ENCODE measurements around the gene BROX. TPM values are rescaled to one million over a fixed set of nuclear protein-coding genes. Genes with fewer than 3 reads are reported as not detected.

BROX gene
- total and polyA plus RNA-seq, 10 of the 15 experiments (the other 5 are each of a cell fraction or from before 2014, with no cell fraction given): 5.8 to 42.0 (median 16.8) TPM

- FAIRE-seq (peak; percentile 89), ATAC-seq (peak; percentile 86), DNase-seq (ENCODE audit: low read depth, low spot score) (peak; percentile 88)
- Histone ChIP-seq H3K27me3 (replicated peaks in 1 of 2; ENCODE audit: control insufficient read depth in 2 of 2, insufficient read depth in 2 of 2, low read length in 1 of 2) (no peaks in the 10 kb centered on the region), H3K9me3 (replicated peaks; ENCODE audit: control insufficient read depth, insufficient read depth, low read length) (no peaks in the 10 kb centered on the region), H3K27ac (ENCODE audit: control insufficient read depth, insufficient read depth) (peak overlapping the region; percentile 98), H3K9ac (ENCODE audit: control insufficient read depth, insufficient read depth, low read length) (peak overlapping the region; percentile 96), H3K36me3 (ENCODE audit: control insufficient read depth in 2 of 2, insufficient read depth in 2 of 2, low read length in 1 of 2) (peaks cover 0 to 4% of the 10 kb centered on the region in 2 experiments; a peak in 2 of 4 replicates), H4K20me1 (ENCODE audit: control insufficient read depth, insufficient read depth) (no peaks in the 10 kb centered on the region), H3K79me2 (ENCODE audit: control insufficient read depth, insufficient read depth, low read length) (peaks cover 27% of the 10 kb centered on the region), H3K4me2 (ENCODE audit: control insufficient read depth, insufficient read depth) (peak overlapping the region; percentile 86), H3K4me3 (peak overlapping the region; percentile 81), H2AFZ (ENCODE audit: control insufficient read depth, low read depth, low read length) (peak overlapping the region; percentile 99), H3K4me1 (ENCODE audit: control insufficient read depth, insufficient read depth, low read length) (no peaks in the 10 kb centered on the region)
- in situ Hi-C loops (cut with MboI) (loop anchor here (5.0 to 10.0 kb wide), 2 partner anchors 51 to 249 kb away; no protein-coding TSS in a partner anchor), intact Hi-C loops (cut with micrococcal nuclease; ENCODE audit: unreplicated experiment) (loop anchor here (2.0 to 10.0 kb wide), 5 partner anchors 19 to 246 kb away; partner anchors contain the start of gene TAF1A)
- POLR2A ChIA-PET: interaction anchor here (0.7 to 1.8 kb wide), 9 partner anchors 11 to 124 kb away, joined by 3 to 19 read pairs (median 4); partner anchors contain the start of gene TAF1A
- CTCF ChIA-PET: interaction anchor here (1.1 to 2.4 kb wide), 8 partner anchors 15 to 377 kb away, joined by 3 to 10 read pairs (median 5); no protein-coding TSS in a partner anchor
- RAD21 ChIA-PET (ENCODE audit: unreplicated experiment): interaction anchor here (1.1 to 1.8 kb wide), 7 partner anchors 10 to 248 kb away, joined by 3 to 12 read pairs (median 5); partner anchors contain the start of gene FAM177B
- TSS peak; percentile 75 for BruUV-seq (replicated peaks)
- SMC1A ChIA-PET (ENCODE audit: uncharacterized antibody, unreplicated experiment): interaction anchor here (0.5 to 2.3 kb wide), 9 partner anchors 8 to 133 kb away, joined by 3 to 14 read pairs (median 3); no protein-coding TSS in a partner anchor
- WGBS (ENCODE audit: insufficient coverage, insufficient replicate concordance, low lambda C conversion rate, missing lambda C conversion rate): 1% methylated on average over 39 of the region's 39 CpGs
- TF ChIP-seq SIX5 (IDR thresholded peaks at IDR 0.05; ENCODE audit: low read depth, low read length, severe bottlenecking) (peak; percentile 38), MAX (IDR thresholded peaks at IDR 0.05; ENCODE audit: low read depth, low read length) (peak; percentile 59; the same call in 1 of the 2 replicates), SUZ12 (IDR thresholded peaks at IDR 0.05; ENCODE audit: unreplicated experiment) (no peak), NR2C1 (IDR thresholded peaks at IDR 0.05) (no peak), ZNF274 (IDR thresholded peaks at IDR 0.05; ENCODE audit: insufficient read depth, insufficient read length) (no peak), RBBP5 (conservative IDR thresholded peaks at IDR 0.05) (no peak), KLF5 (IDR thresholded peaks at IDR 0.05; ENCODE audit: partially characterized antibody) (peak; percentile 77), RB1 (IDR thresholded peaks at IDR 0.05; ENCODE audit: borderline replicate concordance) (no peak), ATF3 (IDR thresholded peaks at IDR 0.05; ENCODE audit: borderline replicate concordance, extremely low read depth, low read depth, low read length) (no peak), HCFC1 (IDR thresholded peaks at IDR 0.05; ENCODE audit: low read length) (peak; percentile 71), POLR2AphosphoS2 (IDR thresholded peaks at IDR 0.05; ENCODE audit: low read depth, low read length) (peak; percentile 75), SMC3 (IDR thresholded peaks at IDR 0.05; ENCODE audit: borderline replicate concordance, low read length) (no peak; the same call in 1 of the 2 replicates), ESRRA (IDR thresholded peaks at IDR 0.05; ENCODE audit: low read length) (no peak), ATF2 (IDR thresholded peaks at IDR 0.05; ENCODE audit: low read length) (no peak), IKZF1 (conservative IDR thresholded peaks at IDR 0.05) (peak; percentile 58; the same call in 1 of the 2 replicates), IRF5 (IDR thresholded peaks at IDR 0.05; ENCODE audit: borderline replicate concordance) (no peak), ZZZ3 (IDR thresholded peaks at IDR 0.05; ENCODE audit: control insufficient read depth, insufficient read length, low read depth) (no peak)
Measured at GRCh38 chr1:222713091-222713961, 962 bp downstream of the BROX start.
